ENCODE results near the gene SLC22A2. TPM values are rescaled to one million over a fixed set of nuclear protein-coding genes. Genes with fewer than 3 reads are reported as not detected.
"Not testable (repeated sequence)": the region's sequence is repeated elsewhere in the genome, so short reads cannot be mapped to it uniquely, and the experiment has no call there.

The SLC22A2 gene
- total RNA-seq, 1 donor from 2014 or later = not detected

DNA sequence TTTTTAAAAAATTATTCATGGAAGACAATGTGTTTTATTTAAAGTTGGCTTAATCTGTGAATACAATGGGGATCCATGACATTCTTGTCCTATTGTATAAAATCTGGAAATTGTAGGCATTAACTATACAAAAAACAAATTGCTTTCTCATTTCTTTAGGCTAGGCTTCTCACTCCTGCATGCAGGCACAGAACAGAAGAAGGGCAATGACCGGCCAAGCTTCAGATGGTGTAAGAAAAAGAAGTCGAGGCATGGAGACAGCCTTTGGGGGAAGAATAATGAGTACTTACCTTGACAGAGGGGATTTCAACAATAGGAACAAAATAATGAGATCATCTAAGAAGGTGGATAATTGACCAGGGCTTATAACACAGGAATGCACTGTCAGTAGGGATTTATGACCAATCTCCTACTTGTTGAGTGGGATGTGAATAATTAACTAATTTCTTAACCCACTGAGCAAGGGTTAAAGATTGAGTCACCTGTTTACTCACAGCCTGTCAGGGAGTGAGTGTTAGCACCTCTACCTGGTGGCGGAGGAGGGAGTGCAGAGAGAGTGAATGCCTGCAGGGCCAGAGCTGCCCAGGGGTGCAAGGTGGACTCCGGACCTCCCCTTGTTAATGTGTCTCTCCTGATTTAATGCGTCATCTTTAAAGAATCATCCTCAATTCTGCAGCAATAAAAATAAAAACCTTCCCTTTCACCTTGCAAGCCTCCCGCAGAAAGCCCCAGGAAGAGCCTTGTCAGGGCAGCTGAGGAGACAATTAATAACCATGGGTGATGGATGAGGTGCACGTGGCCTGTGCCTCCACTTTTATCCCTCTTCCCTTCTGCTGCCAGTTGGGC, 3.9 kb downstream of the SLC22A2 start:
- DNase-seq (ENCODE audit: low spot score) = no peak
- intact Hi-C loops (cut with DNase I) = no loop called here

DNA sequence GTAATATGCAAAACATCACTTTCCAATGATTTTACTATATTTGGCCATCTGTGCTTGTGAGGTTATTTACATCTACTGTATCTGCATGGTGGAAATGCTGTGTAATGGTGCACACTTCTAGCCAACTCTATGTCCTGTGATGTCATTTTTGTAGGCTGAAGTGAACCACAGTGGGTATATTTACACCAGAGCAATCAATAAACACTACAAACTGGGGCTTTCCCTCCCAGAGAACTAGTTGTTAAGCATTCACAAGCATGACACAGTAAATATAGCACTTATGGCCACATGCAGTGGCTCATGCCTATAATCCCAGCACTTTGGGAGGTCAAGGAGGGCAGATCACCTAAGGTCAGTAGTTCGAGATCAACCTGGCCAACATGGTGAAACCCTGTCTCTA, 4.9 kb downstream of the SLC22A2 start:
- intact Hi-C loops (cut with DNase I) = no loop called here

DNA sequence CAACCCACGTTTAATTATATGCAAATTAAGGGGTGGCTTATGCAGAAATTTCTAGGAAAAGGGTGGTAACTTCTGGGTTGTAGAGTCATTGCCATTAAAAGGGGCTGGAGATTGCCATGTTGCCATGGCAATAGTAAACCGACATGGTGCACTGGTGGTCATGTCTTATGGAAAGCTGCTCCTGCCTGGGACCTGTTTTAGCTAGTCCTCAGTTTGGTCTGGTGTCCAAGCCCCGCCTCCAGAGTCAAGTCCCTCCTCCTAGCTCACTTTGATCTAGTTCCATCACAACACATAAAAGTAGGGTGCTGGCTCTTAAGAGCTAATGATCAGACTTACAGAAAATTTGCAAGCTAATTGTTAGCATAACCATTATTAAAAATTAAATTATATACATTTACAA, 5.3 kb downstream of the SLC22A2 start:
- intact Hi-C loops (cut with DNase I) = no loop called here
- DNase-seq (ENCODE audit: low spot score) = no peak

More for the DNA sequence above, 4.9 kb downstream of the SLC22A2 start:
- DNase-seq (ENCODE audit: low spot score) = no peak

DNA sequence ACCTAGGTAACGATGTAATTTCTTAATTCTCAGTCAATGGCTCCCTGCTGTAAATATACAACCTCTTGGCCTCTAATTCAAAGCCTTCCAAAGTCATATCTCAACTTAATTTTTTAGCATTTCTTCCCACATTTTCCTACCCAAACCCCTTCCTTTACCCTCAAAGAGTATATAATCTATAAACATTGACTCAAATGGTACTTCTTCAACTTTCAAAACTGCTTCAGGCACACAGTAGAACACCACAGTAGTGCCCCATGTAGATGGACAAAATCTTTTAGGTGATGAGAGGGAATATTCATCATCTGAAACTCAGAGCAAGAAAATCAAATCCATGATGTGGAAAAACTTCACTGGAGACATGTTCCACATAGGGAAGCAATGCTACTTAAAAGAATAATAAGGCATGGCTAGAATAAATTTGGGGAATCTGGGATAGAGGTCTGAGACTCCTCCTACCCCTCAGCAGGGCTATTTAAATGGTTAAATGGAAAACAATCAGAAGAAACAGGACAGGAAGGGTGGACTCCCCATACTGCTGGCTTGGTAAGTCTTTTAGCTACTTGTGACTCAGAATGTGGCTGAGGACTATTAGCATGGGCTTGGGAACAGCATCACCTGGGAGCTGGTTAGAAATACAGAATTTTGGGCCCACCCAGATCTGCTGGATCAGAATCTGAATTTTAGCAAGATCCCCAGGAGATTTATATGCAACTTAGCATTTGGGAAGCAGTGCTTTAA, 6.4 kb downstream of the SLC22A2 start:
- DNase-seq (ENCODE audit: low spot score) = no peak
- intact Hi-C loops (cut with DNase I) = no loop called here

DNA sequence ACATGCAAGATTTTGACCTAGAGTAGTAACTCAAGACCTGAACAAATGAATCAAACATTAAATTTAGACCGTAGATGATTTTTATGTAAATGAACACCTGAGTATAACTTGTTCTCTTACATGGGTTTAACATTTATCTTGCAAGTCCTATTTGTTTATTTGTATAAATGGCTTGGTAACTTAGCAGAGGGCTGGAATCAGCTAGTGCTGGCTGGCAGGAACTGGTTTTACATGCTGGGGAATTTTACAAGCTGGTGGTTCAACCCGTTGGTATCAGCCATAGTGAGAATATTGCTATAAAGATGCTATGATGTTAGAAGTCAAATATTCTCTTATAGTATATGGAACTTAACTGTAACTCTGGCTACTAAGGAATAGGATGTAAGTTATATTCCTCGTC, 8.9 kb downstream of the SLC22A2 start:
- DNase-seq (ENCODE audit: low spot score) = no peak
- intact Hi-C loops (cut with DNase I) = no loop called here

DNA sequence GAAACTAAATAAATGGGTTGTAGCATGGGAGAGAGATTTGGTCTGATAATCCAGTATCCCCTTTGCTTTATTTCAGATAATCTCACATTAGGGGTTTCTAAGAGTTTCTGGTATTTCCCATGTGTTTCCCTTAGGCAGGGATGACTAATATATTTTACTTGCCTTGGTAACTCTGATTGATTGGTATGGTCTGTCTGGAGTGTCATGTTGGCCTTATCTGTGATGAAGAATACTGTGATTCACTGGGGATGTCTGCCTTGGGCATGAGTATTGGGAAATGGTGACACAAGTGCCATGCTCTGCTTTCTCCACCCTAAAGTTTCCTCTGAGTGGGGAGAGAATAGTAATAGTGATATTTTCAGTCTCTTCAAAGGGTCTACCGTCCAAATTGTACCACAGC, 10.1 kb downstream of the SLC22A2 start:
- DNase-seq (ENCODE audit: low spot score) = no peak
- intact Hi-C loops (cut with DNase I) = no loop called here

DNA sequence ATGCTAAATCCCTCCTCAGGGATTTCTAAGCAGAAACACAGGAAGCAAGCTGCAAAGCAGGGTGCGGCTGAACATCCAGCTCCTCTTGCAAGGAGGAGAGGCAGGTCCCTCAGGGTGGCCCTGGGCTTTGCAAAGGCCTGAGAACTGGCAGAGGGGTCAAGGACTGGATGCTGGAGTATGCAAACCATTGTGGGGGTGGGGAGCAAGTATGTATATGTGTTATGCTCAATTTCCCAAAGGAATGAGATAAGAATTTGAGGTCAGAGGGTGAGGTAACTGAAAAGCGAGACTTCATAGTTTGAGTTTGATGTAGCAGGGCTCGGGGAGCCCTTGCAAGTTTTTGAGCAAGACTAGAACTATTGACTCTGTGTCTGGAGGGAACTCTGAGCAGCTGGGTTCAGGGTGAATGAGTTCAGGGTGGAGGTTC, 11.2 kb downstream of the SLC22A2 start:
- intact Hi-C loops (cut with DNase I) = no loop called here

DNA sequence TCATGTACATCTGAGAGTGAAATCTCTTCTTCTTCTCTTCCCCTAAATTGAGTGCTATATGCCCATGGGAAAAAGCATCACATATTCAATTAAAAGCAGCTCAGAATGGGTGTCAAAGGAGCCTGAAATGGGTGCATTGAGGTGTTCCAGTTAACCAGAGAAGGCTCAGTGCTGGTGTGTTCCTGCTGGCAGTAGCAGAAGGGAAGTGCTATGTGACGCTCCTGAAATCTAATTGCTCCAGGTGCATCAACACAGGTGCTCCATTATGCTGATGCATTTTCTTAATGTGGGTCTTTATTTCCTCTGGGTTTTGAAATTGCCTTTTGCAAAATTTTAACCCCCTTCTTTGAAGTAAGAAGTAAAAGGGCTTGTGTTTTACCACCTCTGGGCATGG, 17.9 kb downstream of the SLC22A2 start:
- intact Hi-C loops (cut with DNase I) = no loop called here

More for the DNA sequence above, 11.2 kb downstream of the SLC22A2 start:
- DNase-seq (ENCODE audit: low spot score) = no peak

DNA sequence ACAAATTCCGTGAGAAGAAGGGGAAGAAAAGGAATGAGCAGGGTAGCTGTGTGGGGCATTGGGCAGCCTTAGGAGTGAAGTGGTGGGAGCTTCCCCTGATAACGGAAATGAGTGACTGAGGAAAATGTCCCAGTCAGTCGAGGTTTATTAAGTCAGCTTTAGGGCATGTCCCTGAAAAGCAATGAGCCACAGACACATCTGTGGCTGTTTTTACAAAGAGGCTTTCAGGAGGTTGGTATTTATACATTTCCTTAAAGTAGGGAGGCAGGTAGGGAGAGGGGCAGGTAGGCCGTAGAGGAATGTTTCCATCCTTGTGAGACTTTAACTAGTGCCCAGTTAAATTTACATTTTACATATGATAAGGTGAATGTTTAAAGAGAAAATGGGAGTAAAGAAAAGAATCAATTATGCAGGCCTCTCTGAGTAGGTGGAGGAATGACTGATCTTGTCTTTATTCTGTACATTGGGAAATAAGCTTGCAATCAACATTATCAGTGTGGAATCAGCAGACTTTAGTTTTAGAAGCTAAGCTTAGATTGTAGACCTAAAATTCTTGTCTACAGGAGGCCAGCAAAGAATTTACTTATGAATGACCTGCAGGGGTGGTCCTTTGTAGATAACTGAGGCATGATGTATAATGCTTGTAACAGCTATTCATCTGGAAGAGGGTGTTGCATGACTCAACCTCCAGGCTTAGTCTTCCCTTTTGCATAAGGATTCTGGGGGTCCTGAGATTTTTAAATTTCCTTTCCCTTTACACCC, 18.5 kb downstream of the SLC22A2 start:
- DNase-seq (ENCODE audit: low spot score) = no peak
- intact Hi-C loops (cut with DNase I) = no loop called here

More for the DNA sequence above, 17.9 kb downstream of the SLC22A2 start:
- DNase-seq (ENCODE audit: low spot score) = no peak

DNA sequence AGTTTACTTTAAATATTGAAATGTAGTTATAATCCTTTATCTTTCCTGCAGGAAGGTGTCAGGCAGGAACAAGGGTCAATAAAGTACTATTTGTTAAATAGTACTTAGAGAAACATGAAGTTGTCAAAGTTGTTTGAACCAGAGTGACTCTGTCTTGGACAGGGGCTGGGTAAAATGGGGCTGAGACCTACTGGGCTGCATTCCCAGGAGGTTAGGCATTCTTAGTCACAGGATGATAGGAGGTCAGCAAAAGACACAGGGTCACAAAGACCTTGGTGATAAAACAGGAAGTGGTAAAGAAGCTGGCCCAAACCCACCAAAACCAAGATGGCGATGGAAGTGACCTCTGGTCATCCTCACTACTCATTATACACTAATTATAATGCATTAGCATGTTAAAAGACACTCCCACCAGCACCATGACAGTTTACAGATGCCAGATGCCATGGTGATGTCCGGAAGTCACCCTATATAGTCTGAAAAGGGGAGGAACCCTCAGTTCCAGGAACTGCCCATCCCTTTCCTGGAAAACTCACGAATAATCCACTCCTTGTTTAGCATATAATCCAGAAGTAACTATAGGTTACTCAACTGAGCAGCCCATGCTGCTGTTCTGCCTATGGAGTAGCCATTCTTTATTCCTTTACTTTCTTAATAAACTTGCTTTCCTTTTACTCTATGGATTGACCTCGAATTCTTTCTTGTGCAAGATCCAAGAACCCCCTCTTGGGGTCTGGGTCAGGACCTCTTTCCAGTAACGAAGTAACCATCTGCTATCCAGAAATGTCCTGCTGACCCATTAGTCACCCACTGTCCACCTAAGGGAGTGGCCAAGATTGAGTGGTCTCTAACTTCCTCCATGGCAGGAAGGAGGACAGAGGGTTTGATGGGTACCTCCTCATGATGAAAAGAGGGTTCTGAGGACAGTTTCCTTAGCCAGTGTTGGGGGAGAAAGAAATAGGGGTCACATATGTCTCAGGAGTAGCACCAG, 19.6 kb downstream of the SLC22A2 start:
- no peak for DNase-seq (ENCODE audit: low spot score)
- intact Hi-C loops (cut with DNase I) = no loop called here

DNA sequence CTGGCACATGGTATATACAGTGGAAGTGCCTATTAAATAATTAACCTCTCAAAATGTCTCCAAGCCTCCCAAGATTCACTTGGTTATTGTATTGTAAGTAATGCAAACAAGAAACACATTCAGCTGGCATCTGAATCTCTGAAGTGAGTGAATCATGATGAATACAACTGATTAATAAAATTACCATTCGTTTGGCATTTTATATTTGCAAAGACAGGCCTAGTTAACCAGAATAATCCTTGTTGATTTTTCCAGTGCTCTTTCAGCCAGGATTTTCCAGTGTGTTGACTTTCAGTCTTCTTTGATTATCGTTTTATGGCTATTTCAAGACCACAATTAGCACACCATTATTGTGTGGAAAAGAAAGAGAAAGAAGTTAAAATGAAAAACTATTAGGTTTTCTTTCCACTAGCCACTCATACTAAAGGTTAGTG, 20.3 kb downstream of the SLC22A2 start:
- DNase-seq (ENCODE audit: low spot score) = no peak
- intact Hi-C loops (cut with DNase I) = no loop called here

DNA sequence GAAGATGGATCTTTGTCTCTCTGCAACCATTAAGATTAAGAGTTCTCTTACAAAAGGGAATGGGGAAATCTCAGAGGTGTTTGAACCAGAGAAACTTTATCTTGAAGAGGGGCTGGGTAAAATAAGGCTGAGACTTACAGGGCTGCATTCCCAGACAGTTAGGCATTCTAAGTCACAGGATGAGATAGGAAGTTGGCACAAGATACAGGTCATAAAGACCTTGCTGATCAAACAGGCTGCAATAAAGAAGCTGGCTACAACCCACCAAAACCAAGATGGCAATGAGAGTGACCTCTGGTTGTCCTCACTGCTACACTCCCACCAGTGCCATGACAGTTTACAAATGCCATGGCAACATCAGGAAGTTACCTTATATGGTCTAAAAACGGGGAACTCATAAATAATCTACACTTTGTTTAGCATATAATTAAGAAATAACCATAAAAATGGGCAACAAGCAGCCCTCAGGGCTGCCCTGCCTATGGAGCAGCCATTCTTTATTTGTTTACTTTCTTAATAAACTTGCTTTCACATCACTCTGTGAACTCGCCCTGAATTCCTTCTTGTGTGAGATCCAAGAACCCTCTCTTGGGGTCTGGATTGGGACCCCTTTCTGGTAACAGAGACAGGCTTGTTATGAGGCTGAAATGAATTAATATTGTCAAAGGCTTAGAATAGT, 20.9 kb downstream of the SLC22A2 start:
- intact Hi-C loops (cut with DNase I); DNase-seq (ENCODE audit: low spot score): not testable (repeated sequence)

DNA sequence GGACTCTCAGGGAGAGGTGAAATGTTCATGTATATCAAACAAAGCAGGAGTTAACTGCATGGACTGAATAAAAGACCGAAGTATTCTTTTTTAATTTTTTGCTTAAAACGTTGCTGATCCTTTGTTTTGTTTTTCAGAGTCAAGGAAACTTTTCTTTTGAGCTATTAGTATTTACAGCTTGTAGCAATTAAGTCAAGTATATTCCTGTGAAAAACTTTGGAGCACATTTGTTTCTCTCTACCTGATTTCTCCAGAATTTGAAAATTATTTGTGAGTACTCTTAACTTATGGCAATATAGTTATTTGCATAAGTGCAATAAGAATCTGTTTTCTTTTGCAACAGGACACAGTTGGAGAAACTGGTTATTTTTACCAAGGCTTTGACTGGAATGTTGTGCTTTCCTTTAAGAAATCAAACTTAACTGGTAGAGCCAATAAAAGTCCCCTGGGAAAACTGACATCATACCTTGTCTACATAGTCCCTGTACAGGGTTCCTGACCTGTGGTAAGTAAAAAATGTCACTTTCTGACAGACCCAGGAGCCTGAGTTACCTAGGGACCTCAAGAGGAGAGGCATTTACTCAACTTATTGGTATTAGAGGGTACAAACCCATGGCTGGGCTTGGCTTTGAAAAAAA, 22.3 kb downstream of the SLC22A2 start:
- intact Hi-C loops (cut with DNase I); DNase-seq (ENCODE audit: low spot score): not testable (repeated sequence)

DNA sequence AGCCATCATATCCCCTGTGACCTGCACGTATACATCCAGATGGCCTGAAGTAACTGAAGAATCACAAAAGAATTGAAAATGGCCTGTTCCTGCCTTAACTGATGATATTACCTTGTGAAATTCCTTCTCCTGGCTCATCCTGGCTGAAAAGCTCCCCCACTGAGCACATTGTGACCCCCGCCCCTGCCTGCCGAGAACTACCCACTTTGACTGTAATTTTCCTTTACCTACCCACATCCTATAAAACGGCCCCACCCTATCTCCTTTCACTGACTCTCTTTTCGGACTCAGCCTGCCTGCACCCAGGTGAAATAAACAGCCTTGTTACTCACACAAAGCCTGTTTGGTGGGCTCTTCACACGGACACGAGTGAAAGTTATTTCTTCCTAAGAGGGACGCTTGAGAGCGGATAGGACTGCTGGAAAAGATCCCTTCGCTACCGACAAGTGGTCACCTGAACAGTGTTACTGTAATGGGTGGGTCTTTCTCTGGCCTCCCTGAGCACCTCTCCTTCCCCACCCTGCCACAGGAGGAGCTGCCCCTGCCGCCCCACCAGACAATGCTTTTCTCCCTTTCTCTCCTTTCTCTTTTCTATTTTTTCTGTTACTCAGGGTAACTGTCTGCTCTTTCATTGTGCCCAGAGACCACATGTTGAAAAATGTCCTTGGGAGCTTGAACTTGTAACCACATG, 24.5 kb downstream of the SLC22A2 start:
- intact Hi-C loops (cut with DNase I); DNase-seq (ENCODE audit: low spot score): not testable (repeated sequence)

DNA sequence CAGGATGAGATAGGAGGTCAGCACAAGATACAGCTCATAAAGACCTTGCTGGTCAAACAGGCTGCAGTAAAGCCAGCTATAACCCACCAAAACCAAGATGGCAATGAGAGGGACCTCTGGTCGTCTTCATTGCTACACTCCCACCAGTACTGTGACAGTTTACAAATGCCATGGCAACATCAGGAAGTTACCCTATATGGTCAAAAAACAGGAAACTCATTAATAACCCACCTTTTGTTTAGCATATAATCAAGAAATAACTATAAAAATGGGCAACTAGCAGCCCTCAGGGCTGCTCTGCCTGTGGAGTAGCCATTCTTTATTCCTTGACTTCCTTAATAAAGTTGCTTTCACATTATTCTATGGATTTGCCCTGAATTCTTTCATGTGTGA, 30.9 kb downstream of the SLC22A2 start:
- intact Hi-C loops (cut with DNase I) = no loop called here
- DNase-seq (ENCODE audit: low spot score) = no peak

DNA sequence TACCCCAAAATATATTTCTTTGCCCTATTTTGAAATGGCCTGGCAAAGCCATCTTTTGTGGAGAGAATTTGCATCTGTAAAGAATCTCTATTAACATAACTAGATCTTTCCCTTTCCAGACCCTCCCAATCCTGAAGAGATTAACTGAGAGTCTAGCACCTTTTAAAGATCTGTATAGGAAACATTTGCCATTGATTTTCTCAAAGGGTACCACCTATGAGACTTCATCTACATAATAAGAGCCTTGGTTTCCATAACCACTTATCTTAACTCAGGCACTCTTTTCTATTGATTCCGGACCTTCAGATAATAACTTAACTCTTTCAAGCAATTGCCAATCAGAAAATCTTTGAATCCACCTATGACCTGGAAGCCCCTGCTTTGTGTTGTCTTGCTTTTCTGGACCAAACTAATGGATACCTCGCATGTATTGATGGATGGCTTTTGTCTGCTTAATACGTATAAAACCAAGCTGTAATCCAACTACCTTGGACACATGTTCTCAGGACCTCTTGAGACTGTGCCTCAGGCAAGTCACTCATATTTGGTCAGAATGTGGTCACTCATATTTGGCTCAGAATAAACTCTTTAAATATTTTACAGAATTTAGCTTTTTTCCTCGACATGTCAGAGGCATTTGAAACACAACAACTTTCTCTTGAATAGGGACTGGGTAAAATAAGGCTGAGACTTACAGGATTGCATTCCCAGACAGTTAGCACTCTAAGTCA, 31.4 kb downstream of the SLC22A2 start:
- intact Hi-C loops (cut with DNase I) = no loop called here
- no peak for DNase-seq (ENCODE audit: low spot score)

DNA sequence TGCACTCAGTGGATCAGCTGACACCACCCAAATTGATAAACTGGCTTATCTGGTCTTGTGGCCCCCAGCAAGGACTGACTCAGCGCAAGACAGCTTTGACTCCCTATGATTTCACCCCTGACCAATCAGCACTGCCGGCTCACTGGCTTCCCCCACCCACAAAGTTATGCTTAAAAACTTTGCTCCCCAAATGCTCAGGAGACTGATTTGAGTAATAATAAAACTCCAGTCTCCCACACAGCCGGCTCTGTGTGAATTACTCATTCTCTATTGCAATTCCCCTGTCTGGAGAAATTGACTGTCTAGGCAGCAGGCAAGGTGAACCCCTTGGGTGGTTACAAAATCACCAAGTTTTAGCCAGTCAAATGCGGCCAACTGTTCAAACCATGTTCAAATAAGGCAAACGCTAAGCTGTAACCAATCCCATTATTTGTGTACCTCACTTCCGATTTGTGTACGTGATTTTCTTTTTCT, 32.5 kb downstream of the SLC22A2 start:
- no peak for DNase-seq (ENCODE audit: low spot score)
- intact Hi-C loops (cut with DNase I) = no loop called here

Measured in cardiac septum (tissue), 1 donor.